Neural progenitor cell (in vitro differentiated cells): ENCODE data around the gene CTCF. TPM values are rescaled to one million over a fixed set of nuclear protein-coding genes. Genes with fewer than 3 reads are reported as not detected.

Source experiments
- DNase-seq: peaks from one replicate; pipeline ENCODE4 v3.0.0-alpha.2; 2016; ENCODE audit warnings: low spot score
- H2AFZ ChIP-seq: fragments of 200-600 bp; sonication (generic); replicated peaks from 2 replicates; pipeline ENCODE4 v1.6.1; 2016; ENCODE audit warnings: antibody characterized with exemption
- H3F3A ChIP-seq: fragments of 200-600 bp; sonication (generic); 2 replicates; pipeline ENCODE4 v1.6.1; 2016; ENCODE audit warnings: antibody characterized with exemption, low read depth
- H3K27ac ChIP-seq: fragments of 200-600 bp; sonication (generic); 2 replicates; pipeline ENCODE4 v1.5.1; 2016; ENCODE audit warnings: mild to moderate bottlenecking
- H3K27me3 ChIP-seq: fragments of 200-600 bp; sonication (generic); 2 replicates; pipeline ENCODE4 v1.6.1; 2016; ENCODE audit warnings: mild to moderate bottlenecking, moderate library complexity
- H3K36me3 ChIP-seq: fragments of 200-600 bp; sonication (generic); 2 replicates; pipeline ENCODE4 v1.5.1; 2016
- H3K4me1 ChIP-seq: fragments of 200-600 bp; sonication (generic); 2 replicates; pipeline ENCODE4 v1.6.1; 2016; ENCODE audit warnings: mixed run types
- H3K4me2 ChIP-seq: fragments of 200-600 bp; sonication (generic); 2 replicates; pipeline ENCODE4 v1.6.1; 2016
- H3K4me3 ChIP-seq: fragments of 200-600 bp; sonication (generic); 2 replicates; pipeline ENCODE4 v1.5.1; 2016
- H3K79me2 ChIP-seq: fragments of 200-600 bp; sonication (generic); 2 replicates; pipeline ENCODE4 v1.6.1; 2016; ENCODE audit warnings: low read depth
- H3K9ac ChIP-seq: fragments of 200-600 bp; sonication (generic); 2 replicates; pipeline ENCODE4 v1.6.1; 2016
- H3K9me3 ChIP-seq: fragments of 200-600 bp; sonication (generic); 2 replicates; pipeline ENCODE4 v1.5.1; 2016; ENCODE audit warnings: low read depth
- H4K20me1 ChIP-seq: fragments of 200-600 bp; sonication (generic); 2 replicates; pipeline ENCODE4 v1.6.1; 2016; ENCODE audit warnings: low read depth
- H3K27ac Mint-ChIP-seq: 3 replicates; pipeline ENCODE4 v1.8.0; 2021; ENCODE audit warnings: mixed read lengths
- H3K27me3 Mint-ChIP-seq: 2 replicates; pipeline ENCODE4 v1.8.0; 2022; ENCODE audit warnings: low read depth, mild to moderate bottlenecking, inconsistent platforms, moderate library complexity, mixed read lengths; ENCODE audit not compliant: insufficient read depth
- H3K36me3 Mint-ChIP-seq: 3 replicates; pipeline ENCODE4 v1.8.0; 2021; ENCODE audit warnings: mixed read lengths
- H3K4me1 Mint-ChIP-seq: 3 replicates; pipeline ENCODE4 v1.8.0; 2021; ENCODE audit warnings: mixed read lengths
- H3K4me3 Mint-ChIP-seq: 3 replicates; pipeline ENCODE4 v1.8.0; 2021; ENCODE audit warnings: mild to moderate bottlenecking, moderate library complexity, mixed read lengths
- H3K9me3 Mint-ChIP-seq: 3 replicates; pipeline ENCODE4 v1.8.0; 2020; ENCODE audit warnings: mixed read lengths
- CTCF ChIP-seq: fragments of 200-600 bp; sonication (generic); IDR thresholded peaks from 2 replicates; pipeline ENCODE4 v1.5.1; 2017; ENCODE audit warnings: antibody characterized with exemption, mild to moderate bottlenecking
- EZH2 ChIP-seq: fragments of 200-600 bp; sonication (generic); IDR thresholded peaks from 2 replicates; pipeline ENCODE4 v1.6.1; 2017; ENCODE audit warnings: antibody characterized with exemption, mild to moderate bottlenecking, moderate library complexity
- EZH2phosphoT487 ChIP-seq: fragments of 200-600 bp; sonication (generic); IDR thresholded peaks from 2 replicates; pipeline ENCODE4 v1.6.1; 2017; ENCODE audit warnings: antibody characterized with exemption
- total RNA-seq: library from RNA; depleted of rRNA; stranded (reverse); fragments of >200 nt; gene quantifications from 2 replicates; pipeline ENCODE4 v1.2.3, GENCODE V29; 2015; ENCODE audit warnings: low replicate concordance

CTCF gene
- total RNA-seq, 1 donor from 2014 or later = 76.3 TPM

DNA sequence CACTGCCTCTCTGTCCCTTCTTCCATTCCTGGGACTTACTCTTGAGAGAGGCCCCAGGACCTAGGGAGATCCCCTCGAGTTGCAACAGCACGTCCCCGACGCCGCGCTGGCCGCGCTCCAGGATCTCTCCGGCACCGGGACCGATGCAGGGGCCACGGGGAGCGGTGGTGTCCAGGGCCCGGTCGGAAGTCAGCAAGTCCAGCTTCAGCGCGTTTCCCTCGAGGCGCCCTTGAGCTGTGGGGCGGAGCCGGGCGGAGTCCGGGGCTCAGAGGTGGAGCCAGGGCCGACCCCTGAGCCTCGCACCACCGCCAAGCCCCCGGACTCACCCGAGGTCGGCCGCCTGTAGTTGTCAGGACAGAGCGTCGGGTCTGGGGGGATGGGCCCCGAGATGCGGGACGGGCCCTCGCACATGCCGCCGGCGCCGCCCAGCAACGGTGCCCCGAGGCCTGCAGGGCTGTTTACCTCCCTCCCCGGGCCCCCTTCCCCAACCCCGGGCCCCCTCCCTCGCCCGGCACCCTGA is 103.8 kb downstream of the CTCF start:
- Histone ChIP-seq H4K20me1 (peaks cover 55% of the 10 kb centered on the region), H3F3A (peaks cover 31% of the 10 kb centered on the region), H3K9me3 (no peaks in the 10 kb centered on the region), H3K79me2 (no peaks in the 10 kb centered on the region), H3K4me1 (peaks cover 18% of the 10 kb centered on the region), H3K27ac (no peak overlapping the region), H3K9ac (no peak overlapping the region), H3K27me3 (peaks cover 8% of the 10 kb centered on the region), H2AFZ (peak overlapping the region; percentile 48), H3K4me3 (peak overlapping the region; percentile 90), H3K36me3 (no peaks in the 10 kb centered on the region), H3K4me2 (peak overlapping the region; percentile 91)
- DNase-seq = peak; percentile 79
- TF ChIP-seq CTCF (no peak), EZH2phosphoT487 (no peak), EZH2 (no peak)
- Mint-ChIP-seq H3K27me3 (peaks cover 7% of the 10 kb centered on the region), H3K27ac (no peak overlapping the region), H3K4me3 (peak overlapping the region; percentile 85), H3K4me1 (peaks cover 32% of the 10 kb centered on the region), H3K9me3 (no peaks in the 10 kb centered on the region), H3K36me3 (peaks cover 10% of the 10 kb centered on the region)

- peaks cover 7% of the 10 kb centered on the region for H3K27me3 Mint-ChIP-seq
- Histone ChIP-seq H2AFZ (peak within 1 kb of the TSS; percentile 48), H3K27me3 (peaks cover 7% of the 10 kb centered on the region), H3K79me2 (no peaks in the 10 kb centered on the region), H3K36me3 (no peaks in the 10 kb centered on the region), H3K4me1 (peaks cover 14% of the 10 kb centered on the region), H3K4me2 (peak within 1 kb of the TSS; percentile 91), H3K9me3 (no peaks in the 10 kb centered on the region), H4K20me1 (peaks cover 48% of the 10 kb centered on the region), H3F3A (peaks cover 24% of the 10 kb centered on the region), H3K9ac (no peak within 1 kb of the TSS), H3K4me3 (peak within 1 kb of the TSS; percentile 90), H3K27ac (no peak within 1 kb of the TSS)
- peak within 1 kb of the TSS; percentile 85 for H3K4me3 Mint-ChIP-seq
- H3K4me1 Mint-ChIP-seq = peaks cover 28% of the 10 kb centered on the region
- peak; percentile 96 for DNase-seq
- no peak within 1 kb of the TSS for H3K27ac Mint-ChIP-seq
- TF ChIP-seq EZH2phosphoT487 = no peak
- TF ChIP-seq EZH2 = peak; percentile 15
- peaks cover 10% of the 10 kb centered on the region for H3K36me3 Mint-ChIP-seq
- H3K9me3 Mint-ChIP-seq = no peaks in the 10 kb centered on the region
These were observed 104.5 kb downstream of the CTCF start, which contains the start of the genes C16orf86 and ENKD1 for GRCh38 chr16:67666559-67667452. TSS of gene C16orf86 (plus strand) at chr16:67666814. CDS start at chr16:67666971, 157 bp downstream. TSS of gene ENKD1 (minus strand) at chr16:67666750. CDS start at chr16:67666442, 308 bp downstream.

DNA sequence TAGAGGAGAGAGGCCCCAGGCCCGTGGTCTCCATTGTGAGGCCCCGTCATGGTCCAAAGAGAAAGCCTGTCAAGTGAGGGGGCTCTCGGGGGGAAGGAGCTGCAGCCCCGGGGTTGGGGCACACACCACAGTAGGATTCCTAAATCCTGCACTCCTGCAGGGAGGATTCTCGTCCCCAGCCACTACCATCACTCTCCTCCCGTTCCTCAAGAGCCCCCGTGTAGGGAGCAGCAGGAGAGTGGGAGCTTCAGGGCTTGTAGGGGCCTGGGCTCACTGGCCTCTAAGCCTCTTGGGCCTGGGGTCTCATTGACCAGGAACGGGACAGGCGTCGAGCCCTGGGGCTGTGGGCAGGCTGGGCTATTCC is 105.1 kb downstream of the CTCF start:
- Histone ChIP-seq H3K9me3 (no peaks in the 10 kb centered on the region), H3K79me2 (no peaks in the 10 kb centered on the region), H3K4me3 (peak overlapping the region; percentile 90), H2AFZ (no peak overlapping the region), H4K20me1 (peaks cover 42% of the 10 kb centered on the region), H3F3A (peaks cover 18% of the 10 kb centered on the region), H3K9ac (no peak overlapping the region), H3K4me2 (peak overlapping the region; percentile 91), H3K27me3 (peaks cover 5% of the 10 kb centered on the region), H3K36me3 (no peaks in the 10 kb centered on the region), H3K4me1 (peaks cover 13% of the 10 kb centered on the region), H3K27ac (no peak overlapping the region)
- TF ChIP-seq CTCF (no peak), EZH2phosphoT487 (no peak), EZH2 (no peak)
- Mint-ChIP-seq H3K27ac (no peak overlapping the region), H3K4me1 (peaks cover 27% of the 10 kb centered on the region), H3K4me3 (peak overlapping the region; percentile 84), H3K9me3 (no peaks in the 10 kb centered on the region), H3K36me3 (peaks cover 10% of the 10 kb centered on the region), H3K27me3 (peaks cover 7% of the 10 kb centered on the region)
- DNase-seq = no peak
